ENCODE results near the gene HERC3. TPM values are rescaled to one million over a fixed set of nuclear protein-coding genes. Genes with fewer than 3 reads are reported as not detected.

Gene HERC3
- total and polyA plus RNA-seq, 10 of the 15 experiments (the other 5 are each of a cell fraction or from before 2014, with no cell fraction given), result 0.52 to 18.2 (median 2.8) TPM

DNA sequence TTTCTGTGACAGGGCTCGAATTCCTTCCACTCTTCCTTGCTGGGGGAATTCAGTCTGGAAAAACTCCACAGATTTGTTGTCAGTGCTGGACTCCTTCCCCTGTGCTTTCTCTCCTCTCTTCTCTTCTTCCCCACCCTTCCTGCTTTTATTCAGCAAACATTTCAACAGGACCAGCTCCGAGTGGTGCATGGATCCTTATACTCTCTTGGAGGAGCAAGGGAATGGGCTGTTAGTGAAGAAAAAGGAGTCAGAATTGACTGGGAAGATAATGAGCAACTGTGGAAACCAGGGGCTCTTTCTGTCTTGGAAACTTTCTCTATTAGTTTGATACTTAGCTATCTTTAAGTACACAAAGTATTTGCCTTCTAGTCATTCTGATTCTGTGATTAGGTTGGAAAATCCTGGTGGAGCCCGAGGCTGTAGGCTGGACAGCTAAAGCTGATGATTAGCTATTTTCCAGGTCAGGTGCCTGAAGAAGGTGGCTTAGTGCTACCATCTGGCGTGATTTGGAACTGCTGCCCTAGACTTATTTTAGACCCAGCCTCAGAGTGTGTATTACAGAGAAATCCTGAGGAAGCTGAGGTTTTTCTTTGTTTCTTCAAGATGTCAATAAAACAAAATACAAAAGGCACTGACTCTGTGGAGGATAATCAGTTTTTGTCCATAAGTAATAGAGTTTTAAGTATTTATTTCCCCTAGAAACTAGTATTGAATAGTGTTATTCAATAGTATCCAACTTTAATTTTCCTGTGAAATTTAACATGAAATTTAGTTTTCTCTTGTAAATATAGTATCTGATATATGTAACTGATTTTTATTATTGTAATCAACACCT, 67.0 kb downstream of the HERC3 start:
- no TSS peak for BruUV-seq (replicated peaks)
- SMC1A ChIA-PET (ENCODE audit: uncharacterized antibody, unreplicated experiment), result interaction anchor here (0.6 to 1.4 kb wide), 13 partner anchors 8 to 364 kb away, joined by 3 to 30 read pairs (median 4); no protein-coding TSS in a partner anchor
- no peak overlapping the region; the same call in 1 of the 2 replicates for H2AFZ ChIP-seq (ENCODE audit: control insufficient read depth, low read depth, low read length)
- CTCF ChIA-PET, result interaction anchor here (0.6 to 3.5 kb wide), 16 partner anchors 8 to 440 kb away, joined by 3 to 64 read pairs (median 4); partner anchors contain the start of genes HERC3 and PYURF
- H4K20me1 ChIP-seq (ENCODE audit: control insufficient read depth, insufficient read depth), result no peaks in the 10 kb centered on the region
- FAIRE-seq (peak; percentile 70), DNase-seq (ENCODE audit: low read depth, low spot score) (peak; percentile 9), ATAC-seq (peak; percentile 95)
- no peak overlapping the region for H3K4me2 ChIP-seq (ENCODE audit: control insufficient read depth, insufficient read depth)
- no peaks in the 10 kb centered on the region for H3K36me3 ChIP-seq (ENCODE audit: control insufficient read depth in 2 of 2, insufficient read depth in 2 of 2, low read length in 1 of 2)
- H3K4me3 ChIP-seq, result no peak overlapping the region
- TF ChIP-seq RAD21 (IDR thresholded peaks at IDR 0.05; ENCODE audit: insufficient read depth, low read depth, low read length) (peak; percentile 80), CTCF (IDR thresholded peaks at IDR 0.05 in 2 of 3, conservative IDR thresholded peaks at IDR 0.05 in 1 of 3; ENCODE audit: control insufficient read depth in 2 of 3, extremely low read depth in 1 of 3, insufficient read depth in 1 of 3, low read depth in 3 of 3, low read length in 3 of 3) (peak; percentile 70 to 83 (median 73)), SMC3 (IDR thresholded peaks at IDR 0.05; ENCODE audit: borderline replicate concordance, low read length) (peak; percentile 81), EP300 (IDR thresholded peaks at IDR 0.05; ENCODE audit: borderline replicate concordance in 1 of 2, control insufficient read depth in 1 of 2, low read depth in 2 of 2, low read length in 2 of 2) (no peak)
- no peaks in the 10 kb centered on the region for H3K27me3 ChIP-seq (replicated peaks in 1 of 2; ENCODE audit: control insufficient read depth in 2 of 2, insufficient read depth in 2 of 2, low read length in 1 of 2)
- no peaks in the 10 kb centered on the region for H3K9me3 ChIP-seq (replicated peaks; ENCODE audit: control insufficient read depth, insufficient read depth, low read length)
- no peaks in the 10 kb centered on the region for H3K79me2 ChIP-seq (ENCODE audit: control insufficient read depth, insufficient read depth, low read length)
- POLR2A ChIA-PET, result no interaction called here
- in situ Hi-C loops (cut with MboI) (loop anchor here (5.0 kb wide), 1 partner anchor 122 kb away; no protein-coding TSS in a partner anchor), intact Hi-C loops (cut with micrococcal nuclease; ENCODE audit: unreplicated experiment) (loop anchor here (1.0 kb wide), 1 partner anchor 120 kb away; no protein-coding TSS in a partner anchor)
- H3K27ac ChIP-seq (ENCODE audit: control insufficient read depth, insufficient read depth), result no peak overlapping the region
- no peaks in the 10 kb centered on the region for H3K4me1 ChIP-seq (ENCODE audit: control insufficient read depth, insufficient read depth, low read length)
- 26% methylated on average over 4 of the region's 4 CpGs for WGBS (ENCODE audit: insufficient coverage, insufficient replicate concordance, low lambda C conversion rate, missing lambda C conversion rate)
- RAD21 ChIA-PET (ENCODE audit: unreplicated experiment), result interaction anchor here (0.8 to 1.5 kb wide), 8 partner anchors 14 to 442 kb away, joined by 3 to 26 read pairs (median 5); no protein-coding TSS in a partner anchor
- no peak overlapping the region for H3K9ac ChIP-seq (ENCODE audit: control insufficient read depth, insufficient read depth, low read length)
